Endodermal cell (in vitro differentiated cells): Measurements from ENCODE around the gene TMTC1. TPM values are rescaled to one million over a fixed set of nuclear protein-coding genes. Genes with fewer than 3 reads are reported as not detected.

ENCODE experiments used
- DNase-seq: peaks from one replicate; pipeline ENCODE4 v3.0.0-alpha.2; 2017
- H3K27ac ChIP-seq: 2 replicates; pipeline ENCODE4 v1.5.1; 2013; ENCODE audit warnings: mild to moderate bottlenecking, low read depth, low read length, moderate library complexity
- H3K27me3 ChIP-seq: 2 replicates; pipeline ENCODE4 v1.6.1; 2013; ENCODE audit warnings: mild to moderate bottlenecking, low read length, moderate library complexity; ENCODE audit not compliant: insufficient read depth, control insufficient read depth, poor library complexity, severe bottlenecking
- H3K36me3 ChIP-seq: 2 replicates; pipeline ENCODE4 v1.7.0; 2013; ENCODE audit warnings: mild to moderate bottlenecking, low read length, moderate library complexity; ENCODE audit not compliant: control insufficient read depth, insufficient read depth
- H3K4me1 ChIP-seq: one replicate; pipeline ENCODE4 v1.7.0; 2013; ENCODE audit warnings: low read length; ENCODE audit not compliant: control insufficient read depth, insufficient read depth
- H3K4me3 ChIP-seq: 2 replicates; pipeline ENCODE4 v1.5.1; 2013; ENCODE audit warnings: mild to moderate bottlenecking, low read length, moderate library complexity
- H3K9ac ChIP-seq: 2 replicates; pipeline ENCODE4 v1.6.1; 2013; ENCODE audit warnings: mild to moderate bottlenecking, low read length, moderate library complexity; ENCODE audit not compliant: poor library complexity, severe bottlenecking; ENCODE audit errors: extremely low read depth
- H3K9me3 ChIP-seq: 2 replicates; pipeline ENCODE4 v1.6.1; 2013; ENCODE audit warnings: mild to moderate bottlenecking, low read length, moderate library complexity; ENCODE audit not compliant: control insufficient read depth
- H3K27ac Mint-ChIP-seq: 2 replicates; pipeline ENCODE4 v1.8.0; 2020; ENCODE audit warnings: mixed read lengths
- H3K27me3 Mint-ChIP-seq: 2 replicates; pipeline ENCODE4 v1.8.0; 2021; ENCODE audit warnings: mild to moderate bottlenecking, mixed read lengths; ENCODE audit not compliant: insufficient read depth
- H3K36me3 Mint-ChIP-seq: 2 replicates; pipeline ENCODE4 v1.8.0; 2020; ENCODE audit warnings: low read depth, mixed read lengths
- H3K4me1 Mint-ChIP-seq: 2 replicates; pipeline ENCODE4 v1.8.0; 2020; ENCODE audit warnings: mixed read lengths
- H3K4me3 Mint-ChIP-seq: 2 replicates; pipeline ENCODE4 v1.8.0; 2020; ENCODE audit warnings: mild to moderate bottlenecking, moderate library complexity, mixed read lengths
- H3K9me3 Mint-ChIP-seq: 2 replicates; pipeline ENCODE4 v1.8.0; 2020; ENCODE audit warnings: mild to moderate bottlenecking, mixed read lengths
- CTCF ChIP-seq: fragments of 200-600 bp; sonication (generic); conservative IDR thresholded peaks from 2 replicates; pipeline ENCODE4 v1.5.0; 2021; ENCODE audit warnings: antibody characterized with exemption, mild to moderate bottlenecking
- WGBS, 2 experiments: methylation state at CpG; one replicate each; pipeline versions ENCODE4 v1.1.5 to v1.1.7; 2013; ENCODE audit warnings: missing lambda C conversion rate in 2 of 2, mixed read lengths in 1 of 2; ENCODE audit not compliant: insufficient coverage in 1 of 2, insufficient read length in 1 of 2; 5-methylcytosine and 5-hydroxymethylcytosine counted together
- total RNA-seq, 2 donors: library from RNA; stranded (reverse); fragmentation: NEBNext Ultra II Directional in 1 of 2; extraction: Animal tissue kit (Norgen Biotek cat#: 25700) in 1 of 2; gene quantifications; 2 replicates in 1 of 2; 3 replicates in 1 of 2; pipeline ENCODE4 v1.2.1, GENCODE V29; 2021

TMTC1 gene
- total RNA-seq, 2 donors from 2014 or later = 31.6 to 71.0 TPM

DNA sequence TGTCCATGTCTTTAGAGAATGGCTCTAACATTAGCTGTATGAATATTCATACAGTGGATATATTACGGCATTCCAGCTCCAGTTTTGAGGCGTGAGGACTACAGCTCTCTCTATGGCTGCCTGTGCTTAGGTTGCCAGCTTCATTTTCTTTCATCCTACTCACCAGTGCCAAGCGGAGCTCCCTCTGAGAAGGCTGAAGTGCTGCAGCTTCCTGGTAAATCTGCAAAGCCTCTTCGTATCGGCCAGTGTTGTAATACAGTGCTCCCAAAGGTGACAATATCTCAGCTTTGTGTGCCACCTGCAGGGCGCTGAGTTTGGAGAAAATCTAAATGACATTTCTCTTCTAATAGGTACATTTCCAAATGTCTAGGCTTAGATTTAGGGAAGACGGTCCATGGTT lies 266.5 kb downstream of the TMTC1 start:
- Mint-ChIP-seq H3K9me3 (no peaks in the 10 kb centered on the region), H3K27me3 (no peaks in the 10 kb centered on the region), H3K36me3 (peaks cover 52% of the 10 kb centered on the region), H3K4me3 (no peak overlapping the region), H3K4me1 (no peaks in the 10 kb centered on the region), H3K27ac (no peak overlapping the region)
- DNase-seq = no peak
- Histone ChIP-seq H3K27me3 (no peaks in the 10 kb centered on the region), H3K36me3 (peaks cover 46% of the 10 kb centered on the region), H3K4me1 (no peaks in the 10 kb centered on the region), H3K9ac (no peak overlapping the region), H3K9me3 (no peaks in the 10 kb centered on the region), H3K27ac (no peak overlapping the region), H3K4me3 (no peak overlapping the region)
- TF ChIP-seq CTCF = peak; percentile 39
- WGBS, 2 experiments = 93% methylated on average over 4 to 7 of the region's 7 CpGs

DNA sequence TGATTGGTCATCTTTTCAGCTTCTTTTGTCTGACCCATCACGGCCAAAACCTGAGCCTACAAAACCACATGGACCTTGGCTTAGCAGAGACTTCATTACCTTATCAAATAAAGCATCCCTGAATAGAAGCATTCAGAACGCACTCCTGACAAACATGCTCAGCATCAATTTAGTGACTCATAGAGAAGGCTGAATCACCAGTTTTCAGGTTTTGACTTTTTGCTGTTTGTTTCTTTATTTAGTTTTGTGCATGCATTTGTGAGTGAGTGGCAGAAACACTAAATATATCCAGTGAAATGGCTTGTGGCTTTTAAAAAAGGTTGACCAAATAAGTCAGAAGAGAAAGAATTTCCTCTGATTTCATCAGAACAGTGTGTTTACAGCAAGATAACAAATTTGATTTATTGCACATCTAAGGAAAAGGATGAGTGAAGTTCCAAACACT lies 267.3 kb downstream of the TMTC1 start:
- H3K27ac ChIP-seq = no peak overlapping the region
- Mint-ChIP-seq H3K27me3 (no peaks in the 10 kb centered on the region), H3K4me3 (no peak overlapping the region), H3K4me1 (no peaks in the 10 kb centered on the region), H3K27ac (no peak overlapping the region), H3K36me3 (peaks cover 57% of the 10 kb centered on the region), H3K9me3 (no peaks in the 10 kb centered on the region)
- H3K36me3 ChIP-seq = peaks cover 46% of the 10 kb centered on the region
- no peak for DNase-seq
- H3K9ac ChIP-seq = no peak overlapping the region
- WGBS, 2 experiments = 80 to 91% methylated on average over 1 to 2 of the region's 2 CpGs
- H3K4me3 ChIP-seq = no peak overlapping the region
- H3K4me1 ChIP-seq = no peaks in the 10 kb centered on the region
- H3K27me3 ChIP-seq = no peaks in the 10 kb centered on the region
- TF ChIP-seq CTCF = no peak
- H3K9me3 ChIP-seq = no peaks in the 10 kb centered on the region

- Histone ChIP-seq H3K4me3 (no peak overlapping the region), H3K27ac (no peak overlapping the region), H3K9ac (no peak overlapping the region), H3K36me3 (peaks cover 31% of the 10 kb centered on the region), H3K9me3 (no peaks in the 10 kb centered on the region), H3K4me1 (no peaks in the 10 kb centered on the region), H3K27me3 (no peaks in the 10 kb centered on the region)
- DNase-seq = no peak
- 84 to 93% methylated on average over 5 to 6 of the region's 6 CpGs for WGBS, 2 experiments
- no peaks in the 10 kb centered on the region for H3K27me3 Mint-ChIP-seq
- peak; percentile 48 for TF ChIP-seq CTCF
- H3K27ac Mint-ChIP-seq = peak overlapping the region; percentile 3
- H3K4me3 Mint-ChIP-seq = no peak overlapping the region
- H3K36me3 Mint-ChIP-seq = peaks cover 60% of the 10 kb centered on the region
- peaks cover 5% of the 10 kb centered on the region for H3K4me1 Mint-ChIP-seq
- H3K9me3 Mint-ChIP-seq = no peaks in the 10 kb centered on the region
These were observed 273.1 kb downstream of the TMTC1 start for GRCh38 chr12:29510591-29511185.
